ENCODE measurements around the gene RNF213.
A peak's percentile ranks its signal among the peaks of the same experiment; 100 is the strongest.

Gene RNF213

GRCh38 chr17:80423536-80424225 is 163.0 kb downstream of the RNF213 start:
- H3K27ac ChIP-seq: no peak overlapping the region
- TF ChIP-seq CTCF (IDR thresholded peaks at IDR 0.05; ENCODE audit: low read depth, low read length): 0 out of 2 replicates have a peak, but pooled peaks have one; percentile 12
- no peak for DNase-seq
- peaks cover 1% of the 10 kb centered on the region for H3K36me3 ChIP-seq
- no peaks in the 10 kb centered on the region for H3K9me3 ChIP-seq (ENCODE audit: severe bottlenecking)
- H3K27me3 ChIP-seq (ENCODE audit: insufficient read depth, low read depth, severe bottlenecking): no peaks in the 10 kb centered on the region
- H3K4me3 ChIP-seq (ENCODE audit: low read depth, low read length): no peak overlapping the region

- DNase-seq: no peak
- H3K27me3 ChIP-seq (ENCODE audit: insufficient read depth, low read depth, severe bottlenecking): no peaks in the 10 kb centered on the region
- H3K4me3 ChIP-seq (ENCODE audit: low read depth, low read length): no peak overlapping the region
- H3K36me3 ChIP-seq: no peaks in the 10 kb centered on the region; the same call in 1 of the 2 replicates
- no peak for TF ChIP-seq CTCF (IDR thresholded peaks at IDR 0.05; ENCODE audit: low read depth, low read length)
- no peaks in the 10 kb centered on the region for H3K9me3 ChIP-seq (ENCODE audit: severe bottlenecking)
- H3K27ac ChIP-seq: no peak overlapping the region
Observed at GRCh38 chr17:80424261-80424660, 163.6 kb downstream of the RNF213 start.

- Histone ChIP-seq H3K27me3 (ENCODE audit: insufficient read depth, low read depth, severe bottlenecking) (no peaks in the 10 kb centered on the region), H3K36me3 (no peaks in the 10 kb centered on the region; the same call in 1 of the 2 replicates), H3K27ac (no peak overlapping the region), H3K4me3 (ENCODE audit: low read depth, low read length) (no peak overlapping the region), H3K9me3 (ENCODE audit: severe bottlenecking) (no peaks in the 10 kb centered on the region)
- no peak for DNase-seq
- TF ChIP-seq CTCF (IDR thresholded peaks at IDR 0.05; ENCODE audit: low read depth, low read length): no peak
Observed at GRCh38 chr17:80424878-80425765, 164.5 kb downstream of the RNF213 start.

GRCh38 chr17:80425835-80426426 is 165.3 kb downstream of the RNF213 start:
- no peak for TF ChIP-seq CTCF (IDR thresholded peaks at IDR 0.05; ENCODE audit: low read depth, low read length)
- H3K9me3 ChIP-seq (ENCODE audit: severe bottlenecking): no peaks in the 10 kb centered on the region
- no peak overlapping the region for H3K4me3 ChIP-seq (ENCODE audit: low read depth, low read length)
- no peak for DNase-seq
- H3K27ac ChIP-seq: no peak overlapping the region
- no peaks in the 10 kb centered on the region; the same call in 1 of the 2 replicates for H3K36me3 ChIP-seq
- H3K27me3 ChIP-seq (ENCODE audit: insufficient read depth, low read depth, severe bottlenecking): no peaks in the 10 kb centered on the region

- H3K4me3 ChIP-seq (ENCODE audit: low read depth, low read length): peak overlapping the region; percentile 40
- TF ChIP-seq CTCF (IDR thresholded peaks at IDR 0.05; ENCODE audit: low read depth, low read length): peak; percentile 99
- H3K9me3 ChIP-seq (ENCODE audit: severe bottlenecking): no peaks in the 10 kb centered on the region
- peak; percentile 95 for DNase-seq
- no peaks in the 10 kb centered on the region for H3K27me3 ChIP-seq (ENCODE audit: insufficient read depth, low read depth, severe bottlenecking)
- H3K27ac ChIP-seq: peak overlapping the region; percentile 87
- H3K36me3 ChIP-seq: no peaks in the 10 kb centered on the region; the same call in 1 of the 2 replicates
Observed at GRCh38 chr17:80426671-80427326, 166.1 kb downstream of the RNF213 start.
